GM18868 (cell line): ENCODE data around the gene ADGRF3.
"Not testable (repeated sequence)": the region's sequence is repeated elsewhere in the genome, so short reads cannot be mapped to it uniquely, and the experiment has no call there.

Experiments used
- ATAC-seq: cut with Tn5 transposase; IDR thresholded peaks from one replicate; pipeline ENCODE4 v1.9.1; 2021; ENCODE audit warnings: mild to moderate bottlenecking, moderate library complexity; ENCODE audit not compliant: unreplicated experiment

Gene ADGRF3

GRCh38 chr2:26351375-26352090 lies 4.9 kb upstream of the ADGRF3 start:
- no peak for ATAC-seq

- no peak for ATAC-seq
Observed at GRCh38 chr2:26349690-26350089, 3.1 kb upstream of the ADGRF3 start.

- no peak for ATAC-seq
Observed at GRCh38 chr2:26347286-26347865, 787 bp upstream of the ADGRF3 start.

- ATAC-seq: peak; percentile 91
Observed at GRCh38 chr2:26345545-26346453, 790 bp downstream of the ADGRF3 start, which contains the start of gene SELENOI. Gene SELENOI (plus strand): TSS chr2:26346143. CDS start chr2:26346233, 90 bp downstream.

GRCh38 chr2:26345283-26345544 lies 1.4 kb downstream of the ADGRF3 start:
- ATAC-seq: no peak

GRCh38 chr2:26344581-26345282 lies 1.9 kb downstream of the ADGRF3 start:
- no peak for ATAC-seq

GRCh38 chr2:26340831-26341230 lies 5.8 kb downstream of the ADGRF3 start:
- no peak for ATAC-seq

- no peak for ATAC-seq
Observed at GRCh38 chr2:26337298-26337697, 9.3 kb downstream of the ADGRF3 start.

- ATAC-seq: no peak
Observed at GRCh38 chr2:26336719-26337118, 9.9 kb downstream of the ADGRF3 start.

- no peak for ATAC-seq
Observed at GRCh38 chr2:26335231-26335630, 11.4 kb downstream of the ADGRF3 start.

GRCh38 chr2:26333293-26333692 lies 13.3 kb downstream of the ADGRF3 start:
- ATAC-seq: no peak

- ATAC-seq: not testable (repeated sequence)
Observed at GRCh38 chr2:26331321-26331720, 15.3 kb downstream of the ADGRF3 start.

GRCh38 chr2:26330604-26331003 lies 16.0 kb downstream of the ADGRF3 start:
- ATAC-seq: no peak

GRCh38 chr2:26330114-26330549 lies 16.5 kb downstream of the ADGRF3 start:
- peak; percentile 81 for ATAC-seq

GRCh38 chr2:26329083-26329482 lies 17.5 kb downstream of the ADGRF3 start:
- ATAC-seq: not testable (repeated sequence)

GRCh38 chr2:26327291-26328272 lies 19.0 kb downstream of the ADGRF3 start:
- no peak for ATAC-seq

- ATAC-seq: no peak
Observed at GRCh38 chr2:26326514-26326913, 20.1 kb downstream of the ADGRF3 start.

- no peak for ATAC-seq
Observed at GRCh38 chr2:26325851-26326250, 20.7 kb downstream of the ADGRF3 start.

GRCh38 chr2:26324903-26325302 lies 21.7 kb downstream of the ADGRF3 start:
- no peak for ATAC-seq

GRCh38 chr2:26324479-26324878 lies 22.1 kb downstream of the ADGRF3 start:
- ATAC-seq: not testable (repeated sequence)
